ENCODE data around the gene GCN1.
"Not testable (repeated sequence)": the region's sequence is repeated elsewhere in the genome, so short reads cannot be mapped to it uniquely, and the experiment has no call there.

GCN1 gene

GRCh38 chr12:120228291-120229070 lies 34.0 kb upstream of the GCN1 start:
- peak; percentile 88 for DNase-seq

GRCh38 chr12:120228041-120228290 lies 33.5 kb upstream of the GCN1 start:
- DNase-seq, result no peak

GRCh38 chr12:120227233-120228040 lies 32.9 kb upstream of the GCN1 start:
- no peak for DNase-seq

GRCh38 chr12:120225852-120226640 lies 31.5 kb upstream of the GCN1 start:
- DNase-seq, result no peak

GRCh38 chr12:120225200-120225558 lies 30.7 kb upstream of the GCN1 start:
- DNase-seq, result no peak

- DNase-seq, result no peak
Observed at GRCh38 chr12:120224304-120225199, 30.0 kb upstream of the GCN1 start.

- DNase-seq, result no peak
Observed at GRCh38 chr12:120223458-120224303, 29.2 kb upstream of the GCN1 start.

GRCh38 chr12:120222288-120222832 lies 27.8 kb upstream of the GCN1 start:
- DNase-seq, result no peak

- DNase-seq, result no peak
Observed at GRCh38 chr12:120221576-120221900, 27.0 kb upstream of the GCN1 start.

GRCh38 chr12:120220838-120221575 lies 26.5 kb upstream of the GCN1 start:
- no peak for DNase-seq

GRCh38 chr12:120218680-120219606 lies 24.4 kb upstream of the GCN1 start:
- DNase-seq, result no peak

- no peak for DNase-seq
Observed at GRCh38 chr12:120216742-120217605, 22.5 kb upstream of the GCN1 start.

- no peak for DNase-seq
Observed at GRCh38 chr12:120215766-120216735, 21.5 kb upstream of the GCN1 start.

- no peak for DNase-seq
Observed at GRCh38 chr12:120215357-120215735, 20.8 kb upstream of the GCN1 start.

- DNase-seq, result no peak
Observed at GRCh38 chr12:120214626-120215356, 20.3 kb upstream of the GCN1 start.

- no peak for DNase-seq
Observed at GRCh38 chr12:120213758-120214157, 19.2 kb upstream of the GCN1 start.

- not testable (repeated sequence) for DNase-seq
Observed at GRCh38 chr12:120213182-120213581, 18.7 kb upstream of the GCN1 start.
